GM20000 (cell line): Measurements from ENCODE around the gene ZNF785.

Experiments
- DNase-seq: peaks from one replicate; pipeline ENCODE4 v3.0.0; 2012; ENCODE audit warnings: low spot score
- TF ChIP-seq, protein P1 (sequence below): IDR thresholded peaks from 2 replicates; pipeline ENCODE4 v1.5.1; 2012; ENCODE audit warnings: mild to moderate bottlenecking, control low read depth; ENCODE audit errors: extremely low read depth, missing control alignments

The ZNF785 gene

DNA sequence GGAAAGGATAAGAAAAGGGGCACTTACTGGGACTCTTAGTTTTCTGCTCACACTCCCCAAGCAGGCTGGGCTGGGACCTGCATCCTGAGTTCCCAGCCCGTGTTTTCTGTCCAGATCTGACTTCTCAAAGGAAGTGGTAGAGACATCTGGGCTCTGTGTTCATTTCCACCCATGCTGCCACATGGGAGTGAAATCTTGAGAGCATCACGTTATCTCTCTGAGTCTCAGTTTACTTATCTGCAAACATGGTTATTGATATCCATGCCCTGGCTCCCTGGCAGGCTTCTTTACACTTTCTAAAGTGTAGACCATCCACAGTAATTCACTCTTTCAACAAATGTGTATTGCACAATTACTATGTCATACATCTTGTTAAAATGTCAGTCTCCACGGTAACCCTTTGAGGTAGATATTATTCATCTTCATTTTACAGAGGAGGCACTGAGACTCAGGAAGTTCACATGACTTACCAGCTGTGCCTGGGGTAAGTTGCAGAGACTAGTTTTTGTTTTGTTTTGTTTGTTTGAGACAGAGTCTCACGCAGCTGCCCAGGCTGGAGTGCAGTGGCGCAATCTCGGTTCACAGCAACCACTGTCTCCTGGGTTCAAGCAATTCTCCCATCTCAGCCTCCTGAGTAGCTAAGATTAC lies 17.4 kb downstream of the ZNF785 start:
- peak; percentile 73 for DNase-seq
- TF ChIP-seq, protein P1, sequence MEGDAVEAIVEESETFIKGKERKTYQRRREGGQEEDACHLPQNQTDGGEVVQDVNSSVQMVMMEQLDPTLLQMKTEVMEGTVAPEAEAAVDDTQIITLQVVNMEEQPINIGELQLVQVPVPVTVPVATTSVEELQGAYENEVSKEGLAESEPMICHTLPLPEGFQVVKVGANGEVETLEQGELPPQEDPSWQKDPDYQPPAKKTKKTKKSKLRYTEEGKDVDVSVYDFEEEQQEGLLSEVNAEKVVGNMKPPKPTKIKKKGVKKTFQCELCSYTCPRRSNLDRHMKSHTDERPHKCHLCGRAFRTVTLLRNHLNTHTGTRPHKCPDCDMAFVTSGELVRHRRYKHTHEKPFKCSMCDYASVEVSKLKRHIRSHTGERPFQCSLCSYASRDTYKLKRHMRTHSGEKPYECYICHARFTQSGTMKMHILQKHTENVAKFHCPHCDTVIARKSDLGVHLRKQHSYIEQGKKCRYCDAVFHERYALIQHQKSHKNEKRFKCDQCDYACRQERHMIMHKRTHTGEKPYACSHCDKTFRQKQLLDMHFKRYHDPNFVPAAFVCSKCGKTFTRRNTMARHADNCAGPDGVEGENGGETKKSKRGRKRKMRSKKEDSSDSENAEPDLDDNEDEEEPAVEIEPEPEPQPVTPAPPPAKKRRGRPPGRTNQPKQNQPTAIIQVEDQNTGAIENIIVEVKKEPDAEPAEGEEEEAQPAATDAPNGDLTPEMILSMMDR = no peak

DNA sequence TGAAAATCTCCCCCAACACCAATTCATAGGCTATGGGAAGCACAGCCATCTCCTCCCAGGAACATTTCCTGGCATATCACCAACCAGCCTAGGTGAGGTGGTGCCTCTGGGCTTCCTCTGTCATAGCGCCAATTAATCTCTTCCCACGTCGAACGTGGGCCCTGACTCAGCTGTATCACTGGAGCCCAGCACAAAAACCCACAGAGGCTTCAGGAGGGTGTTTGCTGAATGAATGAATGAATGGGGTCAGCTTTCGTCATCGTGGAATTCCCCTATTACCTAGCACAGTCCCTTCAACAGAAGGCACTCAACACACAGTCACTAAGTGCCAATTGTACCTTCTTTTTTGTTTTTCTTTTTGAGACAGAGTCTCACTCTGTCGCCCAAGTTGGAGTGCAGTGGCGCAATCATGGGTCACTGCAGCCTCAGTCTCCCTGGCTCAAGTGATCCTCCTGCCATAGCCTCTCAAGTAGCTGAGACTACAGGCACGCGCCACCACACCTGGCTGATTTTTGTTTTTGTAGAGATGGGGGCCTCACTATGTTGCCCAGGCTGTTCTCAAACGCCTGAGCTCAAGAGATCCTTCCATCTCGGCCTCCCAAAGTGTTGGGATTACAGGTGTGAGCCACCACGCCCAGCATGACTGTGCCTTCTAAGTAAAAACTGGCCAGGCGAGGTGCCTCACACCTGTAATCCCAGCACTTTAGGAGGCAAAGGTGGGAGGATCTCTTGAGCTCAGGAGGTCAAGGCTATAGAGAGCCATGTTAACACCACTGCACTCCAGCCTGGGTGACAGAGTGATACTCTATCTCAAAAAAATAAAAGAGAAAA lies 18.1 kb downstream of the ZNF785 start:
- DNase-seq = peak; percentile 52
- TF ChIP-seq, protein P1 = no peak

DNA sequence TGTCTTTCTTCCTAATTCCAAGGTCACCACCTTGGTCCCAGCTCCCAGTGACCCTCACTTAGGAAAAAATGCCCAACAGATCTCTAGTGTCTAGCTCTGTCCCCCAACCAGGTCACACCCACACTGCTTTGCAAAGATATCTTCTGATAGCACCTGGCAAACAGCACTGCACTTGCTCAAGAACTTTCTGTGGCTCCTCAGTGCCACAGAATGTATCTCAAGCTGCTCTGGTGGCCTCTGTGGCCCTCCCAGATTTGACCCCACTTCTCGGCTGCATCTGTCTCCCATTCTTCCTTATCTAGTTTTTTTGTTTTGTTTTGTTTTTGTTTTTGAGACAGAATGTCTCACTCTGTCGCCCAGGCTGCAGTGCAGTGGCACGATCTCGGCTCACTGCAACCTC lies 19.0 kb downstream of the ZNF785 start:
- no peak for DNase-seq
- TF ChIP-seq, protein P1 = no peak

DNA sequence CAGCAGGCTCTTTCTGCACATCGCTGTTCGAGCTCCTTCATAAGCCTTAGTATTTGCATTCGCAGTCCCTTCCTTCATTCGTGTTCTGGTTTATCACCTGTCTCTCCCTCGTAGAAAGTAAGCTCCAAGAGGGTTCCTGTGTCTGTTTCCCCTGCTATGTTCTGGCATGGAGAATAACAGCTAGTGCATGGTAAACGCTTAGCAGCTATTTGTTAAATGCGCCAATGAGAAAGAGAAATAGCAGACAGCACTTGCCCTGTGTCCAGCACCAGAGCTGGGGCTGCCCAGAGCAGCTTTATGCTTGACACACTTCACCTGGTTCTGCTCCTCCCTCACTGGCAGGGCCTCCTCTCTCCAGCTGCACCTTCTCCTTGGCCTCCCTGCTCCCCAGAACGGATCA lies 19.5 kb downstream of the ZNF785 start:
- DNase-seq = no peak
- TF ChIP-seq, protein P1 = no peak

DNA sequence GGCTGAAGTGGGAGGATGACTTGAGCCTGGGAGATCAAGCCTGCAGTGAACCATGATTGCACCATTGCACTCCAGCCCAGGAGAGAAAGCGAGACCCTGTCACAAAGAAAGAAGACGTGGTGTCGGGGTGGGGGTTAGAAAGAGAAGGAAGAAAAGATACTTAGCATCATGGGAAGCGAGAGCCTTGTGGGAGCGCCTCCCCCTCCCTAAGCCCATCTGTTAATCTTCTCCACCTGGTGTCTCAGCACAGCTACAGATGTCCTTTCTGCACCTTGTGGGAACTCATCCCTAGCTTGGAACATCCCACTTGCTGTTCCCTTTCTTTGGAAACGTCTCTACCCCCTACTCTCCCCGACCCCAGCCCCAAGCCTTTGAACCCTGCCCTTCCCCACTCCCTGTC lies 20.0 kb downstream of the ZNF785 start:
- TF ChIP-seq, protein P1 = no peak
- no peak for DNase-seq

DNA sequence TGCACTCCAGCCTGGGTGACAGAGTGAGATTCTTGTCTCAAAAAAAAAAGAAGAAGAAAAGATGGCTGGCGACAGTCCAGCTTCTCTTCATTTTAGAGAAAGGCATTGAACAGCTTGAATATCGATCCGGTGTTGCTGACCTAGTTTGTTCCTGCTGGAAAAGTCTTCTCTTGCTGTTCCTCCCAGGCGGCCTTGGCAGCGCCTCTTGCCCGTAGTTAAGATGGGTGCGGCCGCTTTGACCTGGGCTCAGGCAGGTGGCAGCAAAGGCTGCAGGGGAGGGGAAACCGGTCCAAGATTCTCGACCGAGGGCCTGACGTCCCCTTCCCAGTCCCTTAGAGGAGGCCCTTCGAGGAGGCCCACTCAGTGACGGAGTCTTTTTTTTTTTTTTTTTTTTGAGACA lies 23.5 kb downstream of the ZNF785 start:
- no peak for DNase-seq
- TF ChIP-seq, protein P1 = no peak

DNA sequence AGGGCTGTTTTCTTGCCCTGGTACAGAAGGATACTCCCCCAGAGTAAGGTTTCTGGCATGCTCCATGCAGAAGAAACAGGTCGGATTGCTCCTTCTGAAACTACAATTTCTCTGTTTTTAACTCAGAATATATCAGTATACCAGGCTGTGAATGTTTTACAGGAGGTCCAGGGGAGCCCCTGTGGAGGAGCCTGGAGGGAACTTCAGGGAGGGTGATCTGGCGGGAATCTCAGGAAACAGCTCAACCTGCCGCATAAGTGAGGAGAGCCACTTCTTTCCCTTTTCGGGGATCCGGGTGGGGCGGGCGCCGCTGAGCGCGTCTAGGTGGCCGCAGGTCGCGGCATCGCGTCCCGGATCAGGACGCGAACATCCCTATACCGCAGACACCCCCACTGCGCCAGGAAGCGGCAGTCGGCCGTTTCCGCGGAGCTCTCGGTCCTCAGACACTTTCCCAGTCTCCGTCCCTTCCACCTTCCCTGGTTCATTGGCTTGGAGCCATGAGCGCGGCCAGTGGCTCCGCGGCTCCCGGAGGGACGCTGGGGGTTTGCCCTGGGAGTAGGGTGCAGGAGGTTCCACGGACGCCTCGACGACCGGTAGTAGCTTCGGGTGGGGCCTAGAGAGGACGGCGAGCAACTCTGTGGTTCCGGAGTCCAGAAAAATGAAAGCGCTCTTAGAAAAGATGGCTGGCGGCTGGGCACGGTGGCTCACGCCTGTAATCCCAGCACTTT lies 24.2 kb downstream of the ZNF785 start:
- TF ChIP-seq, protein P1 = no peak
- peak; percentile 37 for DNase-seq
